Daoy (cell line): ENCODE data around the gene UST. TPM values are rescaled to one million over a fixed set of nuclear protein-coding genes. Genes with fewer than 3 reads are reported as not detected.
A peak's percentile ranks its signal among the peaks of the same experiment; 100 is the strongest.
"Not testable (repeated sequence)": the region's sequence is repeated elsewhere in the genome, so short reads cannot be mapped to it uniquely, and the experiment has no call there.

Experiments
- DNase-seq: peaks from one replicate; pipeline ENCODE4 v3.0.0-alpha.2; 2015; ENCODE audit warnings: low read depth
- total RNA-seq: library from RNA; depleted of rRNA; stranded (reverse); fragments of >200 nt; shearing (Covaris generic); gene quantifications from 2 replicates; pipeline ENCODE4 v1.2.3, GENCODE V29; 2014

Gene UST
- total RNA-seq, 1 experiment from 2014 or later: 12.1 TPM

DNA sequence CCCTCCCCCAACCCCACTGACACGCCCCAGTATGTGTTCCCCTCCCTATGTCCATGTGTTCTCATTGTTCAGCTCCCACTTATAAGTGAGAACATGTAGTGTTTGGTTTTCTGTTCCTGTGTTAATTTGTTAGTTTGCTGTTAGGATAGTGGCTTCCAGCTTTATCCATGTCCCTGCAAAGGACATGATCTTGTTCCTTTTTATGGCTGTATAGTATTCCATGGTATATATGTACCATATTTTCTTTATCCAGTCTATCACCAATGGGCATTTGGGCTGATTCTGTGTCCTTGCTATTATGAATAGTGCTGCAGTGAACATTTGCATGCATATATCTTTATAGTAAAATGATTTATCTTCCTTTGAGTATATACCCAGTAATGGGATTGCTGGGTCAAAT, 259.4 kb downstream of the UST start:
- not testable (repeated sequence) for DNase-seq

DNA sequence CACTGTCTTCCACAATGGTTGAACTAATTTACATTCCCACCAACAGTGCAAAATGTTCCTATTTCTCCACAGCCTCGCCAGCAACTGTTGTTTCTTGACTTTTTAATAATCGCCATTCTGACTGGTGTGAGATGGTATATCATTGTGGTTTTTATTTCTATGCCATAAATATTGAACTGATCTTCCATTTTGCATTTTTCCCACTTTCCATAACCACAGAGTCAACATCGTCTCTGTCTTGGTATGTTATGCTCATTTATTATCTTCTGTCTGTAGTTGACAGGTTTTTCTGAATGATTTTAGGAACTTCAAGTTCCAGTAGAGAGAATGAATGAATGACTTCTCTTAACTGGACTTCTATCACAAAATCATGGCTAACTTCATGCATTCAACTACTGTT, 259.8 kb downstream of the UST start:
- no peak for DNase-seq

DNA sequence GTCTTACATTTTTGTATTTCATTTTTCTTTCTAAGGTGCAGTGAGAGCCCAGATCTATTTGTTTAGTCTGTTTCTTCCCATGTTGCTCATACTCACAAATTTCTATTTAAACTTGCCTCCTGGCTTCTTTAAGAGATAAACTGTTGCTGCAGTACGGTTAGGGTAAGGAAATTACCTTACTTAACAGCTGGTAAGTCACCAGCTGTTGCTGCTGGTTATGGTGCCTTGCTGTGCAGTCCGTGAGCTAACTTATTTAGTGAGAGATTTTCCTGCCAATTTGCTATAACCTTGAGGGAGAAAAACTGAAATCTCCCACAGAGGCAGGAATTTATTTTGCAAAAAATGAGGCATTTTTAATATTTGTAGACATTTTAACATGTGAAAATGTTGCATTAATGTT, 261.0 kb downstream of the UST start:
- DNase-seq: no peak

DNA sequence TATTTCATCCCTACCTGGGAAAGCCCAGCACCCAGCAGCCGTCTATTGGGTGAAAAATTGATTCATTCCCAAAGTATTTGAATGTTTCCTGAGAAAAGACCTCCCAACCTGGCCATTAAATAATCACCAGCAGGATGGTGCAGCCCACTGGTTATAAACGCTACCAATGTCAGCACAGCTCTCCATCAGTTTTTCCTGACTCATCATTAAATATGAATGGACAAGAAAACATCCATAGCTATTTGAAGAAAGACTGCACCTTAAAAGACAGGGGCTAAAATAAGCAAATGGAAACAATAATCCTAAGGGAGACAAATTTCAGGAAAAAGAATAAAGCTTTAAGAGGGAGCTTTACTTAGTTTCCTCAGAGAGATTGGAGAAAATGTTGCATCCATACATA, 261.9 kb downstream of the UST start:
- no peak for DNase-seq

DNA sequence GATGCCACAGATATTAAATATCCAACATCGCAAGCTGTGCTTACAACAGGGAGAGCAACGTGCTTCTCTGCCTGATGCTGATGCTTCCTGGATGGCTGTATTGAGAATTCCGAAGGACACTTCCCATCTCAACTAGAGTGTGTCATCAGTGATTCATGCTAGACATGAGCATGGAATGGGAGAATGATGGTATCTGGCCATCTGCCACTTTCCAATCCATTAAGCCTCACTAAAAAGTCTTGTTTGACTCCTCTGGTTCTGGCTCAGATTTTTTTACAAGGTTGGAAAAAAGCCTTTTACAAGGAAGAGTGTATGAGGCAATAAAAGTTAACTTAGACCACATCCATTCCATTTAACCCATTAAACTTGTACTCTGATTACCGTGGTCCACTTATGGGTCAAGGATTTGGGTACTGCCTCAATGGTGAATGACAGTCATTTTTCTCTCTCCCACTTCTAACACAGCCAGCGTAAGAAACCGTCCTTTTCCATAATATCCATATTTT, 265.3 kb downstream of the UST start:
- peak; percentile 98 for DNase-seq

DNA sequence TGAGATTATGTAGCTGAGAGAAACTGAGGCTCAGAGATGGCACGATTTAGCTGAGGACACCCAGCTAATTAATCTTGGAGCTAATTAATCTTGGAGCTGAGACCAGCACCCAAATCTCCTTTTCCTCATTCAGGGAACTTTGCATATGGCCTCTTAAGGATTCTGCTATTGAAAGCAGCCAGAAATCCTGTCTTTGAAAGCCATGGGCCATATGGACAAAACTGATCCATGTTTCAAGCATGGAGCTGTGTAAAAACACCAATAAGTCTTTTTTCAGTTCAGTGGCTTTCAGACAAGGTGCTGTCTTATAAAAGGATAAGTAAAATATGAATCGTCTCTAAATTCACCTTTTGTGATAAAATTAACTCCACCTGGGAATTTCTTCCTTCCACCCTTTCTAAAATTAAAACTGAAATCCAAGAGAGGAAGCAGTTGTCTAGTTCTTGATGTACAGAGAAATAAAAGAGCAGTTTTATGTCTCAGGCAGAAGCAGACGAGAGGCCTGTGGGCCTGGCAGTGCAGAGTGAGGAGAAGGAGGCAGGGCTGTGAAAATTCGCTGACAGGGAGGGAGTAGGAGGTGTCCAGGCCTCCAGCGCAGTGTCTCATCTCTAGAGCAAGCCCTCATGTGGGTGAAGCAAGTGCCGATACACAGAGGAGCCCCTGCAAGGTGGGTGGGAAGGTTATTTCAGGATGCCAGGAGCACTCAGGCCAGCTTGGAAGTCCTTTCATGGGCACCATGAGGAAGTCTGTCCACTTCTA, 266.9 kb downstream of the UST start:
- no peak for DNase-seq

DNA sequence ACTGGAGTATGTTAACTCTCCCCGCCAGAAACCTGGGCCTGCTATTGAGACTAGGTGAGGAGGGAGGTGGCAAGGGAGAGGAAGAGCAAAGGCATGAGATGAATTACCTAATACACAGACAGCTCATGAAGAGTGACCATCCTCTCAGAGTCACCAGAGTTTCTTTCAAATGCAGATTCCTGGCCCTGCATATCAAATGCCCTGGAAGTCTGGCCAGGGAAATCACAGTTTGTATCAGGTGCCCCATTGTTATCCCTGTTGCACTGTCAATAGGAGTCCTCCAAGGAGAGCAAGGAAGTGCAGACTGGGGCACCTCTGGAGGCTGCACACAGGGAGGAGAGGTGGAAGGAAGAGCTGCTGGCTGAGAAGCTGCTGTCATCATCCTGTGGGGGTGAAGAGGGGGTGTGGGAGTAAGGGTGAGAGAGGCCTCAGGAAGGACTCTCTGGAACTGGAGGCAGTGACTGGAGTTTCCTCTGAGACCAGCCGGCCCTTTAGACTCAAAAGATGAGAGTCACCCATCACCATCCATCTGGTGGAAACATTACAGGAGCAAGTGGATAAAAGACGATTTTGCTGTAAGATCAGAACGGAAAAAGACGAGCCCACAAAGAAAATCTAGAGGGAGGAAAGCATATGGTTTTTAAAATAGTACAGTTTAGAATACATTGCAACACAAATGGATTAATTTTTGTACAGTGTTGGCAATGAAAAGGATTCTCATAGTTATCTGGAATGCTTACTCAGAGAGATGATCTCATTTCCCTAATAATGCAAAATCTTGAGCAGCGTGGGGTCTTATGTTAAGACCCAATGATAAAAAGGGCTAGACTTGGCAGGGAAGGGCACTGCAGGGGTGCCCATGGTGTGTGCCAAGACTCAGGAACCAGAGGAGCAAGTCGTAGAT, 268.1 kb downstream of the UST start:
- peak; percentile 80 for DNase-seq

DNA sequence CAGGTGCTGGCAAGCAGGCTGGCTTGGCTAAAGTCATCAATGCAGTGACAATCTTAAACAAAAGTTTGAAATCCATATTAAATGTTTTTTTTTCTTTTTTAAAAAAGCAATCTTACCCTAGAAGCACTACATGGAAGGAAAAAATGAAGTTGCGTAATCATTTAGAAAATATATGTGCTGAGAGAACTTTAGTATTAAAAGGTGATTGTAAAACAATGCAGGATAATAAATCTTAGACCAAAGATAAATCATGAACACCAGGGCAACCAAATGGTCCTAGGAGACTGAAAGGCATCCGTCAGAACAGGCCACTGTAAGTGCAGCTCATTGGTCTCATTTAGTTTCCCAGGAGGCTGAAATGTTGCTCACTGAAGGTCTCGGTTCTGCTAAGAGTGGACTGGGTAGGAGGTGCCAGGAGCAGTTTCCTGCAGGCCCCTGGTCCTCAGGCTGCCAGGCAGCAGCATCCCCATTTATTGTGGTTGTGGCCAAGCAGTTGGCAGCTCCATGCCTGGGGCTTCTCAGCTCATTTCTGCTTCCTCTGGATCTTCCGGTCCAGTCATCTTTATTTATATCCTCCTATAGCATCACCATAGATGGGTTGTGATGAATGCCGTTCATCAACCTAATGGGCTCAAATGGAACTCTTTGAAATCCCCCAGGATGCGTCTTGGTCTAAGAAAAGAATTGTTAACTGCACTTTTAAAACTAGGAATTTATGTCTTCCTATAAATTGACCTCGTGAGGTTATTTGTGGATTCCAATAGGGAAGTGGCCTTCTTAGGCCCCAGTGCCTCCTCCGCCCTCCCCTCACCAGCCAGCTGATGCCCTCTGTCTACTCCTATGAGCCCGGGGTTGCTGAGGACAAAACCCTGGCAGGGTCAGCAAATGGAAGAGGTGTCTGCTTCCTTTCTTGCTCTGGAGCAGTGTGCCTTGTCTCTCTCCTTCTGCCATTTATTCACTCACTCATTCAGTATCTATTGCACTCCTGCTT, 269.0 kb downstream of the UST start:
- peak; percentile 70 for DNase-seq

DNA sequence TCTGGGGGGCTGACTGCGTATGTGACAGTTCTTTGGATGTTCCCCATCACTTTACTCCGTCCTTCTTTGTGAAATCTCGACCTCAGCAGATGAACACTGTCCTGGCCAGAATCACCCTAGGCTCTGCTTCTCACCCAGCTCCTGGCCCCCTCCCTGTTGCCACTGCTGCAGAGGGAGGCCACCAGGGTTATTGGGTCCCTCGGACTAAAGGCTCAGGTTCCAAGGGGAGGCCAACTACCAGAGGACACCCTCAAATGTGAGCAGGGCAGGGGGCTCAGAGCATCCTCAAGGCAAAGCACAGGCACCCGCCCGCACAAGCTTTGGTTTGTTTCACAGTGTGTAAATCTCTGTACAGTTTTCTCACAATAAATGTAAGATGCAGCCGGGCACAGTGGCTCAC, 269.9 kb downstream of the UST start:
- no peak for DNase-seq

DNA sequence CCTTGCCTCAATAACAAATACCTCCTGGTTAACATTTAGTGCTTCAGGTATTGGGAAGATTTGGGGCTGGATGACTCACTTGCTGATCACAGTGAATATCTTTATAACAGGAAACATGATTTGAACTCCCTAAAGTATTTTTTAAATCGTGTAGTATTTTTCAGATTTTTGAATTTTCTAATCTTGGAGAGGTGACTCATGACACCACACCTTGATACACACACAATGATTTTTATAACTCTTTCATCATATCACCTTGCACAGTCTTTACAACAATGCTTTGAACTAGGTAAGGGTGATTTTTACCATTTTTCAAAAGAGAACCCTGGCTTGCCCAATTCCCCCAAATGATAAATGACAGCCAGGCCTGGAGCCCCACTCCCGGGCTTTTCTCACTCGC, 273.5 kb downstream of the UST start:
- no peak for DNase-seq

DNA sequence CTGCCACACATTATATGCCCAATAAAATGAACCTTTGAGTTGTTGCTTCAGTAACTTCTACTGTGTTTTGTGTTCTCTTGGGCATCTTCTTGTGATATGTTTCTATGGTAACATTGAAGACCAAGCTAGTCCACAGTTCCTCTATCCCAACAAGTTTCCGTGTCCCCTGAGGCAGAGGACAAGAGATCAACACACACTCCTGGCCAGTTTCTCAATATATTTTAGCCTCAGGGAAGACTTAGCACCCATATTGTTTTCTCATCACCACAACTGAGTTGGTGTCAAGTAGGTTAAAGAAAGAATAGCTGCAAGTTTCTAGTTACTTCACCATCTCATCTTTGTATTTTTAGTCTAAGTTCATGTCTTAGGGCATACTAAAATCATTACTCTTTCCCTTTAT, 277.5 kb downstream of the UST start:
- DNase-seq: no peak

DNA sequence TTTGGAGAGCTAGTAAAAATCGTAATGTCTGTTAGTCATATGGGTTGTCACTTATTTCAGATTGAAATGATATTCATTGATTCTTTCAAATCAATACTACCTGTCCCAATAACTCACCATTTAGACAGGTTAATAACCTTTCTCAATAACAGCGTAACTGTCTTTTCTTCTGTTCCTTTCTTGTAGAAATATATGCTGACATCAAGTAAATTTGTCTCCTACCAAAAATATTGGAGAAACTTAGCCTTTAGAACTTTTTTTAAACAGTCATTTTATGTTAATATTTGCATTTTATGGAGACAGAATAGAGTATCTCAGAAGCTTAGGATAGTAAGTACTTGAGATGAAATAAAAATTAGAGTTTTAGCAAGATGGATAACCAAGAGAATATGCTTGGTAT, 278.2 kb downstream of the UST start:
- no peak for DNase-seq

DNA sequence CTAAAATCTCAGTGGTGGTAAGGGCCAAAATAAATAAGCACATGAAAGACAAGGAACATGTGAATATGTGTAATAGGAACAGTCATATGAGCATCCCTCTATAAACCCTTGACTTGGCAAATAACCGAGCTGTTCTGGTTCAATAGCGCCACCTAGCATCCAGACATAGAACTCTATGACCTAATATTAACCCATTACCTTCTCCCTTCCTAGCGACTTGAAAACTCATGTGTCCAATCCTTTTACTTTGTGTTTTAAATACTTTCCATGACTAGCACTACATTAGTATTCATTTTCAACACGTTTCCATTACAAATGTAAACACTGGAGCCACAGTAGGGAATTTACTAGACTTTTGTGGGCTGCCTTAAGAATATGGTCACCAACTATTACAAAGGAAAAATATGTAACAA, 279.7 kb downstream of the UST start:
- peak; percentile 82 for DNase-seq

DNA sequence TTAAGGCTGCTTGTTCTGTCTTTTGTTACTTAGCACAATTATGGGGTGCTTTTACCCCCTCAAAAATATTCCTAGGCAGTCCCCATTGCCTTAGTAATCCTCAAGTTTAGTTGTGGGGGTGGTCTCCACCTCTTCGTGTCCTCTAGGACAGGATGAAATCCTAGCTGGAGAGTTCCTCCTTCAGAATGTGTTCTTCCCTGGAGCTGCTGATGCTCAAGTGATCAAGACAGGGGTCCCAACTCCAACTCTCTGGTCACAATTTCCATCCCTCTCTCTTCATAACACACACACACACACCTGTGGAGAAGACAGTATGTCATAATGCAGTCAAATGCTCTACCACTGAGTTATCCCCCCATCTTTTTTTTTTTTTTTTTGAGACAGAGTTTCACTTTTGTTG, 280.7 kb downstream of the UST start:
- no peak for DNase-seq

DNA sequence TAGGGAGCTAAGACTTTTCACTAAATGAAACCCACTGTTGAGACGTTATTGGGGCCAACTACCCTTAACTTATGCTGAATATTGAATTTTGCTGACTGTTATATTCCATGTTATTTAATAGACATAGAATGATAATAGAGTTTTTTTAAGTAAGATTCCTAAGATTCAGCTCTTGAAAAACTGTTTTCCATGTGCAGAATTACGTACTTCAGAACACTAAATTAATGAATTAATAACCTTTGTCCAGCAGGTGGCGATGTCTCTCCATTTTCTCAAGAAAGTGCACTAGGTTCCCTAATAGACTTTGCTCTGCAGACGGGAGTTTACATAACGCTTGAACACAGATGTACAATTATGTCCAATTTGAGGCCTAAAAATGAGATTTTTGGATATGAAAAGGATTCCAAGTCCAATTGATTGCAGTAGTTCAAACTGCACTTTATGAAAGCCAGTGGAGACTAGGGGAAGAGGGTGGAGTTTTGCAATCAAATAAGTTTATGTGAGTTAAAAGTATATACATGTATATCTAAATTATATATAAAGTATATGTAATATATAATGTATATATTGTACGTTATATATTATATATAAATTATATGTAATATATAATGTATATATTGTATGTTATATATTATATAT, 282.1 kb downstream of the UST start:
- DNase-seq: peak; percentile 85

DNA sequence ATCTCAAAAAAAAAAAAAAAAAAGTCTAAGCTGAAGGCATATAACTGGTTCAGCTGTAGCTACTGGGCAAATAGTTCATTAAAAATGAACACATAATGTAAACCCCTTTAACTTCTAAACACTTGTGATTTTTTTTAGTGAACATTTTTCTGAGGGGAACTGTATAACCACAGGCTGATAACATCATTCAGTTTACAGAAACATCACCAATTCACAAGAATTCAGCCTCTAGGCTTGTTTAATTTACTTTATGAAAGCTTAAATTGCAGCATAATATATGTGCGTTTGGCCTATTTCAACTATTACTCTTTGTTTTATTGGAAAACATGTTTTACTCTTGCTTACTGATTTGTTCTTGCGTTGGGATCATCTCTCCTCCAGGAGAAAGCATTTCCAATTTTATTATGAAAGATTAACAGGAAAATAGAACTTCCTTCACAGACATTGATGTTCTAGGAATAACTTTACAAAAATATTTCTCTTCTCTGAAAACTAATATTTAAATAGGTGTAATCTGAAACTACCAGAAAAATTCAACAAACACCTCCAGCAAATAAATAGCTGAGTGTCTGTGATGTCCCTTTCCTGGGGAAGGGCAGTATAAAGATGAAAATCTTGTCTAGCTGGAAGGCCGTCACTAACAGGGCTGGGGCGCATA, 284.5 kb downstream of the UST start:
- no peak for DNase-seq

DNA sequence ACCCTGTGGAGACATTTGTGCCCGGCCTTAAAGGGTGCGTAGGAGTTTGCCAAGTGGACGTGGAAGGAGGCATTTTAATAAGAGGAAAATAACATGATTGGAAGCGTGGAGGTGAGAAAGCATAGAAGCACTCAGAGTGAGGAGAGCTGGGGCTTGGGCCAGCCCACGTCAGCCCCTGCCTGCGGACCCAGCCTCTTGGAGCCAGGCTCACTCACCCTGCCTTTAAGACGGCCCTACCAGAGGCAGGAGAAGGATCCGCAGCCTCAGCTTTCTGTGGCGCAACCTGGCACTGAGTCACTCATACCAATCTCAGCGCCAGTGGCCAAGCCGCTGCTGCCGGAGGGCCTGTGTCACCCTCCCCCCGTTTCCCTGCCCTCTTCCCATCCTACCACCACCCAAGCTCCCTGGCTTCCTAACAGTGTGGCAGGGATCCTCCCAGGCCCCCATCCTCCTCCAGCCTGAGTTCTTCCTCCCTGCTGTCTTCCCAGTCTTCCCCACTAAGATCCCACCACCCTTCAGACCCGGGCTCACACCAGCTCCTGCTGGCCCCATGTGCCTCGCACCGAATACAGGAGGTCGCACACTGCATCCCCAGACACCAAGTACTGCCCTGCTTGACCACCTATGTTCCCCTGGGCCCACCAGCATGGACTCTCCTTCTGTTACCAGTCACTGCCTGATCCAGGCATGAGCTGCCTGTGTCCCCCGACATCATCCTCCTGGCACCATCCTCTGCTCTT, 285.2 kb downstream of the UST start:
- DNase-seq: peak; percentile 99

DNA sequence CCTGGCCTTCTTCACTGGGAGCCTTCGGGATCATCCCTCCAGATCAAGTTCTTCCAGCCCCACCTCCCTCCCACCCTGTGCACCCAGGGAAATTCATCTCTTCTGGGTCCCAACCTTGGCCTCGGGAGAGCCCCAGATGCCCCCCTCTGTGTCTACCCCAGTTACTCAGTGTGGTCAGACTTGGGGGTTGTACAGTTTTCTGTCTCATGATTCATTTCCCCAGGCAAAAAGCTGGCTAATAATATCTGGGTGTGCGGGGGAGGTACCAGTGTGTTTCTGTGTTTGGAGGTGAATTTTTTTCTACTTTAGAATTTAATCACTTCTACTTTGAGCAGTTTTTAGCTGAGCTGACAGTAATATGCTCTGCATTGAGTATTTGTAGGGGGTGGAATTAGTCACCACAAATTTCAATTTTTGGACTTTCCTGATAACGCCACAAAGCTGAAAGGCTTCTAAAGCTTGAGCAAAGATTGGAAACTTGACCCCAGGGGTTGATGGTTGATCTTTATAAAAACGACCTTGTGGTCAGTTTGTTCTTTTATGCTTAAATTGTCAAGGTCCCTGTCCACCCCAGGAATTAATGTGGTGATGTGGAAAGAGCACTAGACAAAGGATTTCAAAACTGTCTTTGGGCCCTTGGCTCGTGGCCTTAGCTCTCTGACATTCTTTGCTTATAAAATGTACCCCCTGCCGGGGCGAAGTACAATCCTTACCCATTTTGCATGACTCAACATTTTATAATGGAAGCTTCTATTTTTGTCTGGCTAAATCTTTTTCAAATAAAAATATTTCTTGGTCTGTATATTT, 286.0 kb downstream of the UST start:
- peak; percentile 94 for DNase-seq

DNA sequence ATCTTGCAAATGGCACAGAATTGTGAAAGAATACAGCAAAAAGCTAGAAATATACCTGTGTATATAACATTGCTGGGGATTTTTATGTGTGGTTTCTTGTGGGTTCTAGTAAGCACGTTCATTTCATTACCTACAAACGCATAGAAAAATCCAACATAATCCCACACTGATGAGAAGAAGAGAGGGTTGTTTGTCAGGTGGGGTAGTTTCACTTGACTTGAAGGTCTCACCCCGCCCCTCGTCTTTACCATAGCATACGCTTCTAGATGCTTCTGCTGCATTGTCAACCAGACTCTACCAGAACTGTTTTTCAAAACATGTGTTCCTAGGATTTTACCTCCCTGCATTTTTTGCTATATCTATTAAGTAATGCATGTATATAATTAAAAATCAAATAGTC, 286.6 kb downstream of the UST start:
- no peak for DNase-seq
